Measurements from ENCODE around the gene CLDND1.

- TF ChIP-seq CTCF (conservative IDR thresholded peaks at IDR 0.05; ENCODE audit: low read length) (no peak), EZH2phosphoT487 (IDR thresholded peaks at IDR 0.05; ENCODE audit: borderline replicate concordance, low read depth, low read length) (no peak)
Observed at GRCh38 chr3:98522544-98523281, at the start of gene CLDND1.
